GM18907 (cell line): Measurements from ENCODE around the gene THAP5.
"Not testable (repeated sequence)": the region's sequence is repeated elsewhere in the genome, so short reads cannot be mapped to it uniquely, and the experiment has no call there.

Experiments used
- ATAC-seq: cut with Tn5 transposase; IDR thresholded peaks from one replicate; pipeline ENCODE4 v1.9.1; 2021; ENCODE audit warnings: mild to moderate bottlenecking, moderate library complexity; ENCODE audit not compliant: unreplicated experiment

THAP5 gene

GRCh38 chr7:108586274-108586710 is 16.8 kb upstream of the THAP5 start:
- ATAC-seq = no peak

DNA sequence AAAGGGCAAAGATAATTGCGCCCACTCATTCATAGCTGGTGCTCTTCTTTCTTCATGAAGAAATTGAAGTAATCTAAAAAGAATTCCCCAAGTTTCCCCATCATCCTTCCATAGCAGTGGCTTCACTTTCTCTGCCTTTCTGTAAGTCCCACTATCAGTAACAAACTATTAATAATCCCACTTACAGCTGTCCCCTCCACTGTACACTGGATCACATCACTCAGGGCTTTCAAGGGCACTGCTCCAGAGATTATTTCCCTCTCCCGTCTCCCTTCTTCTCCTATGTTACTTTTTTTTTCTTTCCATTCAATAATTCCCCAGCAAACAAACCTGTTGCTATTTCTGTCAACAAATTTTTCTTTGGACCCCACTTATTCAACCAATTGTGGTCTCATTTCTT is 16.3 kb upstream of the THAP5 start:
- ATAC-seq = no peak

GRCh38 chr7:108584211-108584610 is 14.7 kb upstream of the THAP5 start:
- no peak for ATAC-seq

GRCh38 chr7:108581655-108582491 is 12.4 kb upstream of the THAP5 start:
- ATAC-seq = no peak

- no peak for ATAC-seq
Measured at GRCh38 chr7:108580298-108580697, 10.8 kb upstream of the THAP5 start.

DNA sequence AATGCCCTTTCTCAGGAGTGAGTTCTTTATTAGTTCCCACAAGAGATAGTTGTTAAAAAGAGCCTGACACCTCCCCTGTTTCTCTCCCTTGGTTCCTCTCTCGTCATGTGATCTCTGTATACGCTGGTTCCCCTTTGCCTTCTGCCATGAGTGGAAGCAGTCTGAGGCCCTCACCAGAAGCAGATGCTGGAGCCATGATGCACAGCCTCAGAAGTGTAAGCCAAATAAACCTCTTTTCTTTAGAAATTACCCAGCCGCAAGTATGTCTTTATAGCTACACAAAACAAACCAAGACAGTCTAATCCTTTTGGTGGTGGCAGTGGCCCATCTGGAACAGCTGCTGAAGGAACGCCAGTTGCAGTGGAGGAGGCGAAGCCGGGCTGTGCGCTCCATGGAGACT is 9.4 kb upstream of the THAP5 start:
- no peak for ATAC-seq

- no peak for ATAC-seq
Measured at GRCh38 chr7:108576116-108576515, 6.6 kb upstream of the THAP5 start.

GRCh38 chr7:108575156-108575555 is 5.7 kb upstream of the THAP5 start:
- ATAC-seq = no peak

- no peak for ATAC-seq
Measured at GRCh38 chr7:108572480-108572879, 3.0 kb upstream of the THAP5 start.

DNA sequence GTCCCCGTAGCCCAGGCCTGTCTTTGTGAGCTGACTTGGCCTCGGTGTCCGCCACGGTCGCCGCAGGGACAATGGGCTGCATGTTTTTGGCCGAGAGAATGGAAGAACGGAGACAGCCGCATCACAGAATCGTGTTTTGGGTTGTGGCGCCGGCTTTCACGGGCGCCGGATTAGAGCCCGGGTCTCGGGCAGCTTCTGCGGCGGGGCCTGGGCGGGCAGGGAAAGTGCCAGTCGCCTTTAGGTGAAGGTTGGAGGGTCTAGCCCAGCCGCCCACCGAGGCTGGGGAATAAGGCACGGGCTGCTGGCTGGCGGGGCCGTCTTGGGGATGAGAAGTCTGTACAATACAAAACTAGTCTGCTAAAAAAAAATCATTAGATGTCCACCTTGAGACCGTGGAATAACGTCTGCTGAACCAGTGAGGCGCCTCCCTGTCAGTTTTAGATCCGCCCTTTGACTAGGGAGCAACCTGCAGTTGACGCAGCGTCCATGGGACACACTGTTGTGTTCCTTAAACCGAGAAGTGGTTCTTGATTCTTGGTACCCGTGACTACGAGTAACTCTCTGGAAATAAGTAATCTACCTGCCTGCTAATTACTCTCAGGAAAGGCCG is 745 bp upstream of the THAP5 start:
- ATAC-seq = peak; percentile 29

GRCh38 chr7:108568801-108569380 is 615 bp downstream of the THAP5 start:
- no peak for ATAC-seq

DNA sequence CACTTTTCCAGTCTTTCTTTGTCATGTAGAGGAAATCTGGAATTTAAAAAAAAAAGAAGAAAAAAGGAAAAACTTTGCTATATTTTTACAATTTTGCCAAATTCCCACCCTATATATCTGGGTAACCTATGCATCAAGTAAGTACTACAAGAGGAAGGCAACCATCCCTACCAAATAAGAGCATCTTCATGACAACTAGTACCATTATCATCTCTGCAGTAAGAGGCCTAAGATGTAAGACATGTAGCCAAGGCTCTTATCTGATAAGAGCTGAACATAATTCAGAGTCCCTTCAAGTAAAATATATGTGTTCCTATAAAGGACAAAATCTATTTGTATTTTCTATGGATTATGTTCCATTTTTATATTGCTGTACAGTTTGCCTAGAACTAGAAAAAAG is 3.5 kb downstream of the THAP5 start:
- no peak for ATAC-seq

GRCh38 chr7:108561047-108561619 is 8.4 kb downstream of the THAP5 start:
- ATAC-seq = no peak

DNA sequence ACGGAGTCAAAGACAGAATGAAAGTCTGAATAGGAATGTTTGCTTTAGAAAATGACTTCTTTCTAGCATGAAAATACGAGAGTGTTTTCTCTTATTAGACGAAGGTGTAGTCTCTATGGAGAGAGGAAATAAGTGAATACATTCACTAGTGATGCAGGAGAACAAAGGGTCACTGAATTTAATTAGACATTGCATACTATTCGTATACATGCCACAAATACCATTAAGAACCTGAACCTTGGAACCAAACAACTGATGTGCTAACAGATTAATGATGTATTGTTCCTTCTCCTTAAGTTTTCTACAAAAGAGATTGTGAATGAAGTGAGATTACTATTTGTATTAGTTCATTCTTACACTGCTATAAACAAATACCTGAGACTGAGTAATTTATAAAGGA is 10.3 kb downstream of the THAP5 start:
- ATAC-seq = no peak

- ATAC-seq = no peak
Measured at GRCh38 chr7:108557617-108558016, 11.9 kb downstream of the THAP5 start.

DNA sequence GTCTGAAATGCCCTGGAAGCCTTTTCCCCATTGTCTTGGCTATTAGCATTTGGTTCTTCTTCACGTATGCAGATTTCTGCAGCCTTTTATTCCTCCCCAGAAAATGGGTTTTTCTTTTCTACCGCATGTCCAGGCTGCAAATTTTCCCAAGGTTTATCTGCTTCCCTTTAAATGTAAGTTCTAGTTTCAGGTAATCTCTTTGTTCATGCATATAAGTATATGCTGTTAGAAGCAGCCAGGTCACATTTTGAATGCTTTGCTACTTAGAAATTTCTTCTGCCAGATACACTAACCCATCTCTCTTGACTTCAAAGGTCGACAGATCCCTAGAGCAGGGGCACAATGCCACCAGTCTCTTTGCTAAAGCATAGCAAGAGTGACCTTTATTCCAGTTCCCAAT is 12.3 kb downstream of the THAP5 start:
- no peak for ATAC-seq

- not testable (repeated sequence) for ATAC-seq
Measured at GRCh38 chr7:108556665-108557064, 12.8 kb downstream of the THAP5 start.

GRCh38 chr7:108548141-108548896 is 21.2 kb downstream of the THAP5 start:
- ATAC-seq = not testable (repeated sequence)

GRCh38 chr7:108541478-108541877 is 28.0 kb downstream of the THAP5 start:
- no peak for ATAC-seq

DNA sequence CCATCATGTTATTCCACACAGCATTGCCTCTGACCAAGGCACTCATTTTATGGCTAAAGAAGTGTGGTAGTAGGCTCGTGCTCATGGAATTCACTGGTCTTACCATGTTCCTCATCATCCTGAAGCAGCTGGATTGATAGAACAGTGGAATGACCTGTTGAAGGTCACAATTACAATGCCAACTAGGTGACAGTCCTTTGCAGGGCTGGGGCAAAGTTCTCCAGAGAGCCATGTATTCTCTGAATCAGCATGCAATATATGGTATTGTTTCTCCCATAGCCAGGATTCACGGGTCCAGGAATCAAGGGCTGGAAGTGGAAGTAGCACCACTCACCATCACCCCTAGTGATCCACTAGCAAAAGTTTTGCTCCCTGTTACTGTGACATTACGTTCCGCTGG is 30.8 kb downstream of the THAP5 start:
- ATAC-seq = not testable (repeated sequence)

DNA sequence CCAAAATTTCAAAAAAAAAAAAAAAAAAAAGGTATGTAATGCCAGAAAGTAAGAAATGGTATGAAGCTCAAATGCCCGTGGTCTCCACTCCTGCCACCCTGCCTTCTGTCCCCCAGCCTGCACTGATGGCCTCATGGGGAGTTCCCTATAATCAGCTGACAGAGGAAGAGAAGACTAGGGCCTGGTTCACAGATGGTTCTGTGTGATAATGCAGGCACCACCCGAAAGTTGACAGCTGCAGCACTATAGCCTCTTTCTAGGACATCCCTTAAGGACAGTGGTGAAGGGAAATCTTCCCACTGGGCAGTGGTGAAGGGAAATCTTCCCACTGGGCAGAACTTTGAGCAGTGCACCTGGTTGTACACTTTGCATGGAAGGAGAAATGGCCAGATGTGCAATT is 31.3 kb downstream of the THAP5 start:
- ATAC-seq = not testable (repeated sequence)
